Thyroid gland (tissue), 4 donors: ENCODE measurements around the gene STUB1.

ENCODE experiments used
- POLR2A ChIP-seq, 2 donors: fragments of 450-650 bp; IDR thresholded peaks; one replicate each; pipeline ENCODE4 v1.6.1; 2017; ENCODE audit warnings: antibody characterized with exemption in 2 of 2, mild to moderate bottlenecking in 2 of 2, moderate library complexity in 1 of 2
- TF ChIP-seq, protein P1 (sequence below), 6 experiments: fragments of 200-600 bp in 3 of 6; fragments of 450-650 bp in 3 of 6; sonication (generic) in 3 of 6; IDR thresholded peaks; one replicate each; pipeline ENCODE4 v1.5.1; 2016 to 2019; ENCODE audit warnings: antibody characterized with exemption in 6 of 6, mild to moderate bottlenecking in 2 of 6, inconsistent platforms in 1 of 6, moderate library complexity in 1 of 6

DNA sequence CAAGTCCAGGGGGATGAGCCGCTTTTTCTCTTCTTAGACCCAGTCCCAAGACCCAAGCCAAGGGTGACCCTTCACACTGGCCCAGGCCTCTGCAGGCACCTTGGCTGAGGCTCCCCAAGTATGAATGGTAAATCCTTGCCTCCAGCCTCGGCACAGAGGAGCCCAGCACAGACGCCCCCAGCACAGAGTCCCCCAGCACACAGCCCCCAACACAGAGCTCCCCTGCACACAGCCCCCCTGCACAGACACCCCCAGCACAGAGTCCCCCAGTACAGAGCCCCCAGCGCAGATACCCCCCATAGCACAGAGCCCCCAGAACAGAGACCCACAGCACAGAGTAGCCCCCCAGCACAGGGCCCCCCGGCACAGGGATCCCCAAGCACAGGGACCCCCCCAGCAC, 39.6 kb upstream of the STUB1 start:
- TF ChIP-seq, protein P1, sequence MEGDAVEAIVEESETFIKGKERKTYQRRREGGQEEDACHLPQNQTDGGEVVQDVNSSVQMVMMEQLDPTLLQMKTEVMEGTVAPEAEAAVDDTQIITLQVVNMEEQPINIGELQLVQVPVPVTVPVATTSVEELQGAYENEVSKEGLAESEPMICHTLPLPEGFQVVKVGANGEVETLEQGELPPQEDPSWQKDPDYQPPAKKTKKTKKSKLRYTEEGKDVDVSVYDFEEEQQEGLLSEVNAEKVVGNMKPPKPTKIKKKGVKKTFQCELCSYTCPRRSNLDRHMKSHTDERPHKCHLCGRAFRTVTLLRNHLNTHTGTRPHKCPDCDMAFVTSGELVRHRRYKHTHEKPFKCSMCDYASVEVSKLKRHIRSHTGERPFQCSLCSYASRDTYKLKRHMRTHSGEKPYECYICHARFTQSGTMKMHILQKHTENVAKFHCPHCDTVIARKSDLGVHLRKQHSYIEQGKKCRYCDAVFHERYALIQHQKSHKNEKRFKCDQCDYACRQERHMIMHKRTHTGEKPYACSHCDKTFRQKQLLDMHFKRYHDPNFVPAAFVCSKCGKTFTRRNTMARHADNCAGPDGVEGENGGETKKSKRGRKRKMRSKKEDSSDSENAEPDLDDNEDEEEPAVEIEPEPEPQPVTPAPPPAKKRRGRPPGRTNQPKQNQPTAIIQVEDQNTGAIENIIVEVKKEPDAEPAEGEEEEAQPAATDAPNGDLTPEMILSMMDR (IDR thresholded peaks at IDR 0.05): no peak
- no peak for TF ChIP-seq POLR2A (IDR thresholded peaks at IDR 0.05)
